Heart right ventricle (tissue), 16 donors: ENCODE results near the gene HTR3B. TPM values are rescaled to one million over a fixed set of nuclear protein-coding genes. Genes with fewer than 3 reads are reported as not detected.

Experiments used
- ATAC-seq, 8 donors: fragments of 200-7000 bp; cut with Tn5 transposase; one replicate each; pipeline ENCODE4 v1.9.1; 2020; ENCODE audit warnings: mild to moderate bottlenecking in 8 of 8, moderate library complexity in 8 of 8, moderate number of reproducible peaks in 1 of 8
- DNase-seq, 2 donors: peaks; one replicate each; pipeline ENCODE4 v3.0.0-alpha.2; 2020
- H3K27ac ChIP-seq, 10 donors: fragments of 200-600 bp; sonication (generic) in 2 of 10; one replicate each; pipeline versions ENCODE4 v1.5.0 to v1.8.0; 2020 to 2022; ENCODE audit warnings: mild to moderate bottlenecking in 3 of 10
- H3K27me3 ChIP-seq, 7 donors: fragments of 200-600 bp; one replicate each; pipeline ENCODE4 v1.8.0; 2021 to 2022; ENCODE audit warnings: mild to moderate bottlenecking in 2 of 7
- H3K36me3 ChIP-seq, 9 donors: fragments of 200-600 bp; sonication (generic) in 1 of 9; one replicate each; pipeline versions ENCODE4 v1.5.0 to v1.8.0; 2020 to 2022; ENCODE audit warnings: mild to moderate bottlenecking in 2 of 9
- H3K4me1 ChIP-seq, 9 donors: fragments of 200-600 bp; sonication (generic) in 1 of 9; one replicate each; pipeline versions ENCODE4 v1.5.0 to v1.8.0; 2020 to 2022; ENCODE audit warnings: mild to moderate bottlenecking in 4 of 9
- H3K4me3 ChIP-seq, 10 donors: fragments of 200-600 bp; sonication (generic) in 2 of 10; one replicate each; pipeline versions ENCODE4 v1.5.0 to v1.8.0; 2020 to 2022; ENCODE audit warnings: mild to moderate bottlenecking in 7 of 10, moderate library complexity in 2 of 10
- H3K9me3 ChIP-seq, 11 donors: fragments of 200-600 bp in 10 of 11; sonication (generic) in 2 of 11; one replicate each; pipeline versions ENCODE4 v1.5.0 to v1.8.0; 2013 to 2022; ENCODE audit warnings: mild to moderate bottlenecking in 2 of 11, control low read depth in 1 of 11, moderate library complexity in 1 of 11
- CTCF ChIP-seq, 9 donors: fragments of 200-600 bp; sonication (generic) in 2 of 9; IDR thresholded peaks; one replicate each; pipeline versions ENCODE4 v1.5.0 to v1.8.0; 2021 to 2022; ENCODE audit warnings: antibody characterized with exemption in 9 of 9, mild to moderate bottlenecking in 5 of 9, moderate library complexity in 1 of 9
- WGBS, 2 donors: extraction: QIAGEN DNeasy Blood & Tissue Kit; methylation state at CpG; one replicate each; pipeline ENCODE4 v1.1.7; 2013; ENCODE audit warnings: inconsistent platforms in 1 of 2; 5-methylcytosine and 5-hydroxymethylcytosine counted together
- intact Hi-C, 10 donors: fragments of 100-400 bp; cut with DNase I; formaldehyde crosslinking; loops; one replicate each; pipeline versions ENCODE4 v1.11.1 to v1.14.2; 2022
- polyA plus RNA-seq, 2 donors: library from polyadenylated mRNA; stranded (reverse); fragments of 200-250 nt; gene quantifications; one replicate each; pipeline ENCODE4 v1.2.3, GENCODE V29; 2013
- total RNA-seq, 10 donors: library from RNA; stranded (reverse); fragmentation: NEBNext Ultra II Directional in 3 of 10; extraction: Animal tissue kit (Norgen Biotek cat#: 25700) in 3 of 10; gene quantifications; one replicate each; pipeline versions ENCODE4 v1.2.1 to v1.2.4, GENCODE V29; 2021 to 2023
- donor health status: Arrhythmogenic right ventricular cardiomyopathy.
- donor health status: ischemic (EF 13 %, LVEDD 7.1; RV severe dilation, severe dysfunction).
- donor health status: healthy with polysubstance abuse.
- donor health status: DM: no; HTN: yes; CAD: no.
- donor health status: DM: no; HTN: no; CAD: no.
- donor health status: ischemic (EF 25% LVEDD 6.9; RV normal size, moderate dysfunction).
- donor health status: ischemic (EF 25% LVEDD 5.7; RV mildly dilated, moderate dysfunction).
- donor health status: healthy.
- donor health status: DM: yes; HTN: yes; CAD: no.
- donor health status: Ischemic cardiomyopathy.
- donor health status: ischemic (EF 35%, LVEDD 5.7; RV mildly dilated, moderate dysfunction).
- donor health status: nonischemic (EF 11% LVEDD 7.7; RV severe dilation, severe dysfunction).
- donor health status: DM: yes; HTN: yes; CAD: no.
- donor health status: PGD.
- donor health status: ischemic (EF 29% LVEDD 5.4; RV normal size, mild dysfunction).
- donor health status: nonischemic (EF 23%, LVEDD 6.1; RV moderate dilation, normal function).

HTR3B gene
- total and polyA plus RNA-seq, 12 donors = not detected

GRCh38 chr11:113971506-113972195 is 67.1 kb downstream of the HTR3B start:
- no peaks in the 10 kb centered on the region for H3K9me3 ChIP-seq
- no peak overlapping the region for H3K27ac ChIP-seq
- H3K36me3 ChIP-seq = no peaks in the 10 kb centered on the region
- no peak for DNase-seq
- no peak for ATAC-seq
- 71 to 74% methylated on average over 15 of the region's 15 CpGs for WGBS, 2 donors
- no peak for TF ChIP-seq CTCF (IDR thresholded peaks at IDR 0.05)
- peaks cover 0 to 19% (median 4%) of the 10 kb centered on the region in 7 donors for H3K27me3 ChIP-seq
- intact Hi-C loops = no loop called here
- no peak overlapping the region for H3K4me3 ChIP-seq
- peaks cover 3 to 11% (median 8%) of the 10 kb centered on the region in 9 donors for H3K4me1 ChIP-seq

- 6 to 11% methylated on average over 12 of the region's 12 CpGs for WGBS, 2 donors
- H3K36me3 ChIP-seq = no peaks in the 10 kb centered on the region
- H3K4me3 ChIP-seq = no peak within 1 kb of the TSS
- peaks cover 3 to 11% (median 8%) of the 10 kb centered on the region in 9 donors for H3K4me1 ChIP-seq
- no peak within 1 kb of the TSS for H3K27ac ChIP-seq
- H3K9me3 ChIP-seq = no peaks in the 10 kb centered on the region
- ATAC-seq (peak; percentile 76 to 98 (median 92)), DNase-seq (peak; percentile 63 to 78)
- TF ChIP-seq CTCF (IDR thresholded peaks at IDR 0.05) = no peak
- peaks cover 0 to 28% (median 20%) of the 10 kb centered on the region in 7 donors for H3K27me3 ChIP-seq
- intact Hi-C loops = no loop called here
Measured at GRCh38 chr11:113974741-113975470, 70.3 kb downstream of the HTR3B start, which contains the start of gene HTR3A. Gene HTR3A (plus strand): TSS chr11:113975108. CDS start chr11:113975326, 218 bp downstream.

- Histone ChIP-seq H3K9me3 (no peaks in the 10 kb centered on the region), H3K4me1 (peaks cover 3 to 11% (median 8%) of the 10 kb centered on the region in 9 donors), H3K27ac (no peak overlapping the region), H3K27me3 (peaks cover 0 to 27% (median 19%) of the 10 kb centered on the region in 7 donors), H3K4me3 (no peak overlapping the region), H3K36me3 (no peaks in the 10 kb centered on the region)
- 71 to 74% methylated on average over 4 of the region's 4 CpGs for WGBS, 2 donors
- intact Hi-C loops = no loop called here
- no peak for DNase-seq
- TF ChIP-seq CTCF (IDR thresholded peaks at IDR 0.05) = no peak
- no peak for ATAC-seq
Measured at GRCh38 chr11:113977071-113977490, 72.5 kb downstream of the HTR3B start.

DNA sequence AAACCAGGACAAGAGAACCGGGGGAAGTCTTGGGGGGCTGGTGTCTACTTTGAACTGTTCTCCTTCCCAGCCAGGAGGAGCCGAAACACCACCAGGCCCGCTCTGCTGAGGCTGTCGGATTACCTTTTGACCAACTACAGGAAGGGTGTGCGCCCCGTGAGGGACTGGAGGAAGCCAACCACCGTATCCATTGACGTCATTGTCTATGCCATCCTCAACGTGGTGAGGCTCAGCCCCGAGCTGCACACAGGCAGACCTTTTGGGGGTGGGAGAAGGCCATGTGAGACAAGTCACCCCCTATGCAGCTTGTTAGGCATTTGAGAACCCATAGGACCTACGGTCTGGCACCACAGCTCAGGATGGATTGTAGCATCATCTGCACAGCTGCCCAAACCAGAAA is 73.1 kb downstream of the HTR3B start:
- H3K36me3 ChIP-seq = no peaks in the 10 kb centered on the region
- peaks cover 0 to 30% (median 25%) of the 10 kb centered on the region in 7 donors for H3K27me3 ChIP-seq
- H3K9me3 ChIP-seq = no peaks in the 10 kb centered on the region
- H3K4me3 ChIP-seq = no peak overlapping the region
- H3K4me1 ChIP-seq = peaks cover 3 to 11% (median 8%) of the 10 kb centered on the region in 9 donors
- ATAC-seq (no peak), DNase-seq (no peak)
- WGBS, 2 donors = 89 to 91% methylated on average over 11 of the region's 11 CpGs
- H3K27ac ChIP-seq = no peak overlapping the region
- no peak for TF ChIP-seq CTCF (IDR thresholded peaks at IDR 0.05)
- intact Hi-C loops = no loop called here
